H1 (cell line): ENCODE data around the gene TP53RK. TPM values are rescaled to one million over a fixed set of nuclear protein-coding genes. Genes with fewer than 3 reads are reported as not detected.

Source experiments
- CTCF ChIA-PET: fragments of 300-600 bp; sonication (Branson Sonifier 250); formaldehyde crosslinking; loops from one replicate; lab custom pipeline; 2021; ENCODE audit not compliant: partially characterized antibody; lab: Charles Lee
- POLR2A ChIA-PET: fragments of 300-600 bp; sonication (Branson Sonifier 250); formaldehyde crosslinking; loops from one replicate; lab custom pipeline; 2021; ENCODE audit warnings: inconsistent platforms; ENCODE audit not compliant: partially characterized antibody; lab: Charles Lee
- DNase-seq, 2 experiments: peaks; one replicate each; pipeline versions ENCODE4 v3.0.0 to v3.0.0-alpha.2; 2010 to 2022; ENCODE audit warnings: low spot score in 2 of 2, low read depth in 1 of 2, mixed read lengths in 1 of 2
- FAIRE-seq: peaks from 2 replicates; lab custom pipeline; 2011; peaks lifted over from hg19 to GRCh38; lab: Jason Lieb, UNC
- H2AFZ ChIP-seq: 2 replicates; pipeline ENCODE4 v1.8.1; 2012; ENCODE audit warnings: low read length, inconsistent platforms
- H2AK5ac ChIP-seq: 2 replicates; pipeline ENCODE4 v1.6.1; 2013; ENCODE audit warnings: low read depth, low read length
- H2BK120ac ChIP-seq: replicated peaks from 2 replicates; pipeline ENCODE3; 2013; ENCODE audit warnings: low read depth, low read length, inconsistent platforms
- H2BK12ac ChIP-seq: 2 replicates; pipeline ENCODE4 v1.6.1; 2013; ENCODE audit warnings: low read depth, low read length
- H2BK15ac ChIP-seq: 2 replicates; pipeline ENCODE4 v1.6.1; 2013; ENCODE audit warnings: low read length
- H2BK20ac ChIP-seq: 2 replicates; pipeline ENCODE4 v1.6.1; 2013; ENCODE audit warnings: low read length
- H2BK5ac ChIP-seq: 2 replicates; pipeline ENCODE4 v1.6.1; 2013; ENCODE audit warnings: low read depth, low read length
- H3K14ac ChIP-seq: 2 replicates; pipeline ENCODE4 v1.6.1; 2013; ENCODE audit warnings: inconsistent platforms; ENCODE audit not compliant: insufficient read length
- H3K18ac ChIP-seq: 2 replicates; pipeline ENCODE4 v1.6.1; 2013; ENCODE audit warnings: low read length; ENCODE audit errors: extremely low read depth
- H3K23ac ChIP-seq: 2 replicates; pipeline ENCODE4 v1.6.1; 2013; ENCODE audit warnings: inconsistent platforms; ENCODE audit not compliant: insufficient read length
- H3K23me2 ChIP-seq: 2 replicates; pipeline ENCODE4 v1.6.1; 2013; ENCODE audit warnings: low read depth, low read length
- H3K27ac ChIP-seq: 2 replicates; pipeline ENCODE4 v1.6.1; 2011; ENCODE audit warnings: low read depth, low read length, inconsistent platforms
- H3K27me3 ChIP-seq, 4 experiments: replicated peaks in 1 of 4; 1 replicate in 1 of 4; 2 replicates in 3 of 4; pipeline versions ENCODE4 v1.6.1 to v1.8.1; 2011 to 2013; ENCODE audit warnings: low read length in 3 of 4, mild to moderate bottlenecking in 3 of 4, inconsistent platforms in 2 of 4, mixed read lengths in 2 of 4, moderate library complexity in 1 of 4; ENCODE audit not compliant: control insufficient read depth in 3 of 4, insufficient read depth in 3 of 4; ENCODE audit errors: extremely low read depth in 1 of 4
- H3K36me3 ChIP-seq, 4 experiments: 2 replicates each; pipeline versions ENCODE4 v1.6.1 to v1.8.1; 2011 to 2013; ENCODE audit warnings: mild to moderate bottlenecking in 4 of 4, low read length in 3 of 4, moderate library complexity in 2 of 4, control low read depth in 1 of 4, inconsistent platforms in 1 of 4; ENCODE audit not compliant: insufficient read depth in 4 of 4, control insufficient read depth in 2 of 4
- H3K4ac ChIP-seq: replicated peaks from 2 replicates; pipeline ENCODE3; 2013; ENCODE audit warnings: low read length, low read depth, mixed read lengths, inconsistent platforms; ENCODE audit not compliant: insufficient read length
- H3K4me1 ChIP-seq, 4 experiments: replicated peaks in 1 of 4; 1 replicate in 1 of 4; 2 replicates in 3 of 4; pipeline versions ENCODE4 v1.6.1 to v1.8.1; 2011 to 2013; ENCODE audit warnings: low read length in 3 of 4, inconsistent platforms in 2 of 4, mixed read lengths in 1 of 4; ENCODE audit not compliant: insufficient read depth in 4 of 4, control insufficient read depth in 3 of 4
- H3K4me2 ChIP-seq, 2 experiments: 2 replicates each; pipeline versions ENCODE4 v1.6.1 to v1.8.1; 2011 to 2013; ENCODE audit warnings: low read depth in 2 of 2, low read length in 2 of 2, control low read depth in 1 of 2, inconsistent platforms in 1 of 2, mild to moderate bottlenecking in 1 of 2; ENCODE audit not compliant: insufficient read depth in 1 of 2
- H3K4me3 ChIP-seq, 4 experiments: fragments of 200-600, 300-600 bp in 1 of 4; sonication (generic), shearing (Covaris generic), sonication (Bioruptor Twin) in 1 of 4; 2 replicates each; pipeline versions ENCODE4 v1.5.1 to v1.8.1; 2011 to 2016; ENCODE audit warnings: low read length in 4 of 4, low read depth in 3 of 4, control low read depth in 2 of 4, inconsistent platforms in 2 of 4, mild to moderate bottlenecking in 2 of 4, mixed read lengths in 1 of 4, moderate library complexity in 1 of 4; ENCODE audit not compliant: insufficient read depth in 2 of 4; ENCODE audit errors: extremely low read depth in 1 of 4
- H3K56ac ChIP-seq: replicated peaks from 2 replicates; pipeline ENCODE3; 2013; ENCODE audit warnings: low read depth, mild to moderate bottlenecking, mixed read lengths, low read length, inconsistent platforms; ENCODE audit not compliant: insufficient read length
- H3K79me1 ChIP-seq: 2 replicates; pipeline ENCODE4 v1.6.1; 2013; ENCODE audit warnings: low read depth, low read length, control low read depth
- H3K79me2 ChIP-seq, 2 experiments: 2 replicates each; pipeline versions ENCODE4 v1.6.1 to v1.8.1; 2012 to 2013; ENCODE audit warnings: low read length in 2 of 2, mild to moderate bottlenecking in 2 of 2, inconsistent platforms in 1 of 2; ENCODE audit not compliant: insufficient read depth in 2 of 2, control insufficient read depth in 1 of 2
- H3K9ac ChIP-seq, 4 experiments: replicated peaks in 1 of 4; 1 replicate in 1 of 4; 2 replicates in 3 of 4; pipeline versions ENCODE4 v1.6.1 to v1.8.1; 2011 to 2013; ENCODE audit warnings: low read depth in 3 of 4, low read length in 3 of 4, control low read depth in 2 of 4, mild to moderate bottlenecking in 2 of 4, moderate library complexity in 2 of 4, inconsistent platforms in 1 of 4; ENCODE audit errors: extremely low read depth in 1 of 4
- H3K9me3 ChIP-seq, 2 experiments: 2 replicates each; pipeline versions ENCODE4 v1.6.1 to v1.8.1; 2012 to 2013; ENCODE audit warnings: mild to moderate bottlenecking in 2 of 2, moderate library complexity in 2 of 2, control low read depth in 1 of 2, inconsistent platforms in 1 of 2, low read depth in 1 of 2, low read length in 1 of 2, mixed read lengths in 1 of 2; ENCODE audit not compliant: insufficient read depth in 2 of 2
- H4K20me1 ChIP-seq, 2 experiments: replicated peaks in 1 of 2; 2 replicates each; pipeline versions ENCODE3 to v1.8.1; 2011 to 2013; ENCODE audit warnings: inconsistent platforms in 2 of 2, low read length in 2 of 2, mild to moderate bottlenecking in 1 of 2; ENCODE audit not compliant: insufficient read depth in 2 of 2, control insufficient read depth in 1 of 2
- H4K5ac ChIP-seq: 2 replicates; pipeline ENCODE4 v1.6.1; 2013; ENCODE audit warnings: low read length, low read depth, mixed read lengths, inconsistent platforms; ENCODE audit not compliant: insufficient read length
- H4K8ac ChIP-seq: 2 replicates; pipeline ENCODE4 v1.8.0; 2013; ENCODE audit warnings: mild to moderate bottlenecking, moderate library complexity, low read length, inconsistent platforms; ENCODE audit not compliant: insufficient read depth; ENCODE audit errors: extremely low read depth
- H4K91ac ChIP-seq: replicated peaks from 2 replicates; pipeline ENCODE3; 2013; ENCODE audit warnings: low read length, mixed read lengths, inconsistent platforms; ENCODE audit not compliant: insufficient read length
- BACH1 ChIP-seq: IDR thresholded peaks from 2 replicates; pipeline ENCODE4 v1.6.1; 2012; ENCODE audit warnings: low read length, improper control_type of control experiment
- BCL11A ChIP-seq, 2 experiments: IDR thresholded peaks; one replicate each; pipeline ENCODE4 v1.6.1; 2011; ENCODE audit warnings: low read depth in 2 of 2, low read length in 2 of 2, mild to moderate bottlenecking in 2 of 2
- CHD1 ChIP-seq: IDR thresholded peaks from 2 replicates; pipeline ENCODE4 v1.6.1; 2012; ENCODE audit warnings: low read depth, low read length, improper control_type of control experiment
- FOSL1 ChIP-seq: IDR thresholded peaks from 2 replicates; pipeline ENCODE4 v1.6.1; 2011; ENCODE audit warnings: mild to moderate bottlenecking, low read depth, low read length, moderate library complexity; ENCODE audit not compliant: insufficient read depth
- NRF1 ChIP-seq: IDR thresholded peaks from 2 replicates; pipeline ENCODE4 v1.6.1; 2011; ENCODE audit warnings: mild to moderate bottlenecking, low read depth, low read length, improper control_type of control experiment
- RFX5 ChIP-seq: IDR thresholded peaks from 2 replicates; pipeline ENCODE4 v1.6.1; 2011; ENCODE audit warnings: low read depth, low read length, improper control_type of control experiment, borderline replicate concordance
- RXRA ChIP-seq: IDR thresholded peaks from 2 replicates; pipeline ENCODE4 v1.6.1; 2011; ENCODE audit warnings: low read depth, mild to moderate bottlenecking, low read length, moderate library complexity; ENCODE audit not compliant: insufficient read depth
- TAF1 ChIP-seq: IDR thresholded peaks from 2 replicates; pipeline ENCODE4 v1.6.1; 2011; ENCODE audit warnings: mild to moderate bottlenecking, low read depth, low read length
- TBP ChIP-seq: IDR thresholded peaks from 2 replicates; pipeline ENCODE4 v1.6.1; 2011; ENCODE audit warnings: low read depth, low read length, improper control_type of control experiment
- WGBS, 2 experiments: shearing (Covaris generic) in 1 of 2; methylation state at CpG; one replicate each; pipeline versions ENCODE4 v1.1.6 to v1.1.7; 2013 to 2015; ENCODE audit warnings: low lambda C conversion rate in 2 of 2, mixed read lengths in 2 of 2, inconsistent platforms in 1 of 2, low coverage in 1 of 2, missing lambda C conversion rate in 1 of 2; ENCODE audit not compliant: insufficient replicate concordance in 2 of 2, insufficient coverage in 1 of 2, insufficient read length in 1 of 2; ENCODE audit errors: extremely low coverage in 1 of 2, missing lambda C conversion rate in 1 of 2; 5-methylcytosine and 5-hydroxymethylcytosine counted together
- polyA plus RNA-seq, 7 experiments: library from polyadenylated mRNA; depleted of rRNA in 3 of 7; stranded (reverse) in 5 of 7; unstranded in 2 of 7; fragments of >200 nt in 5 of 7; fragments of 200-250 nt in 2 of 7; gene quantifications; 1 replicate in 5 of 7; 2 replicates in 1 of 7; 4 replicates in 1 of 7; pipeline versions ENCODE4 v1.2.1 to v1.2.3, GENCODE V29; 2011 to 2013; ENCODE audit warnings: missing spikeins in 2 of 7, mixed read lengths in 2 of 7
- total RNA-seq: library from RNA; stranded (reverse); fragmentation: NEBNext Ultra II Directional; extraction: Animal tissue kit (Norgen Biotek cat#: 25700); gene quantifications from 2 replicates; pipeline ENCODE4 v1.2.1, GENCODE V29; 2021
- TF ChIP-seq, protein P1 (sequence below): IDR thresholded peaks from 2 replicates; pipeline ENCODE4 v1.6.1; 2012; ENCODE audit warnings: low read length, inconsistent platforms

Gene TP53RK
- total and polyA plus RNA-seq, 2 of the 8 experiments (the other 6 are each of a cell fraction or from before 2014, with no cell fraction given) = 8.5 to 16.3 TPM

DNA sequence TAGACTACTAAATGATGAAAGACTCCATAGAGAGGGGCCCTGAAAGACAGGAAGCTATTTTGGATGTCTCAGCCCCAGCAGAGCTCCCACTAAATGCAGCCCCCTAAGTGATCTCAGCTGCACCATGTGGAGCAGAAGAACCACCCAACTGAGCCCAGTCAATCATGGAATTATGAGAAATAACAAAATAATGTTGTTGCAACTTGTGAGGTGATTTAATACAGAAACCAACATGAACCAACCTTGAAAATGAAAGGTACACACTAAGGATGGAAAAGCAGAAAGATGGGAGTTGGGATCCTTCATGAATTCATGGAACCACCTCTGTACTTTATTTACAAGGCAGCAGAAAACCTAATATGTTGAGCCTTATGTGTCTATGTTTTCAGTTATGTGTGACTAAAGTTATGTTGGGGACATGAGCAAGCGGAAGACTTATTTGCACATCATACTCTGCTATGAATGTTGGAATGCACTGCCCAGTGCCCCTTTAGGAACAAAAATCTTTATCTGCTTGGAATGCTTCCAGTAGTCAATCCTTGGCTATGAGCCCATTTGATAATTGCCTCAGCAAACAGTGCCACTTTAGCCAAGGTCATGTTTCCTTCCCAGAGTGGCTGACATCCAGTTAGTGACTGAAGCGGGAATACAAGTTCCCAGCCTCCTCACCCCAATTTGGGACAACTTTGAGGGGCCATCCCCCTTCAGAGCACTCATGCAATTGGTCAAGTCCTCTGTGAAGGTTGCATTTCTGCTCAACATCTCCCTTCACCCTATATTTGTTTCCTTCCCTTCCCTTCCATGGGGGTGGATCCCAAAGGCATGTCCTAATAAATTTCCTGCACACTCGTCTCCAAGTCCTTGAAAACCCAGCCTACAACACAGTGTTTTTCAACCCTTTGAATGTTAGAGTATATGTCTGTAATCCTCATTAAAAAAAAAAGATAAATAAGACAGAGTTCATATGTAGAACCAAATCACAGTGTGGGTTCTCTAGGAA lies 18.4 kb downstream of the TP53RK start:
- H2BK120ac ChIP-seq = no peak overlapping the region
- no peak overlapping the region for H3K4ac ChIP-seq
- no peak overlapping the region for H3K4me3 ChIP-seq
- ChIA-PET CTCF (interaction anchor here (0.6 to 4.4 kb wide), 9 partner anchors 10 to 466 kb away, joined by 3 to 21 read pairs (median 4); no protein-coding TSS in a partner anchor), POLR2A (interaction anchor here (0.5 to 1.3 kb wide), 2 partner anchors 9 to 104 kb away, joined by 3 to 4 read pairs; no protein-coding TSS in a partner anchor)
- peaks cover 0 to 4% (median 0%) of the 10 kb centered on the region in 4 experiments; a peak in 1 of 8 replicates for H3K36me3 ChIP-seq
- H2BK5ac ChIP-seq = no peak overlapping the region
- H2AK5ac ChIP-seq = no peak overlapping the region
- no peak overlapping the region for H3K4me2 ChIP-seq
- H4K5ac ChIP-seq = no peak overlapping the region
- no peaks in the 10 kb centered on the region for H3K79me1 ChIP-seq
- no peak overlapping the region for H3K23ac ChIP-seq
- no peak overlapping the region for H2BK12ac ChIP-seq
- H4K91ac ChIP-seq = no peak overlapping the region
- H3K79me2 ChIP-seq = peaks cover 0 to 4% of the 10 kb centered on the region in 2 experiments; a peak in 1 of 4 replicates
- WGBS, 2 experiments = 95% methylated on average over 3 of the region's 3 CpGs; no CpG with 5 or more reads in 1 of the 2 experiments
- no peak overlapping the region for H4K8ac ChIP-seq
- peaks cover 6 to 16% of the 10 kb centered on the region in 2 experiments; a peak in 3 of 4 replicates for H3K9me3 ChIP-seq
- no peak overlapping the region for H3K56ac ChIP-seq
- peaks cover 3 to 17% (median 8%) of the 10 kb centered on the region in 4 experiments; a peak in 6 of 7 replicates for H3K4me1 ChIP-seq
- no peak overlapping the region for H3K14ac ChIP-seq
- FAIRE-seq (no peak), DNase-seq (no peak)
- H2BK20ac ChIP-seq = no peak overlapping the region
- no peak overlapping the region for H2BK15ac ChIP-seq
- H3K27ac ChIP-seq = no peak overlapping the region
- H4K20me1 ChIP-seq = no peaks in the 10 kb centered on the region
- no peak overlapping the region for H3K9ac ChIP-seq
- H3K18ac ChIP-seq = no peak overlapping the region
- no peaks in the 10 kb centered on the region; a peak in 2 of 7 replicates for H3K27me3 ChIP-seq
- H3K23me2 ChIP-seq = no peaks in the 10 kb centered on the region
- no peak overlapping the region for H2AFZ ChIP-seq
- TF ChIP-seq RFX5 (no peak), NRF1 (no peak), FOSL1 (no peak), BACH1 (no peak), TAF1 (no peak), CHD1 (no peak), TBP (no peak), BCL11A (IDR thresholded peaks at IDR 0.05; ENCODE audit: low read depth in 2 of 2, low read length in 2 of 2) (no peak), RXRA (no peak)
- TF ChIP-seq, protein P1, sequence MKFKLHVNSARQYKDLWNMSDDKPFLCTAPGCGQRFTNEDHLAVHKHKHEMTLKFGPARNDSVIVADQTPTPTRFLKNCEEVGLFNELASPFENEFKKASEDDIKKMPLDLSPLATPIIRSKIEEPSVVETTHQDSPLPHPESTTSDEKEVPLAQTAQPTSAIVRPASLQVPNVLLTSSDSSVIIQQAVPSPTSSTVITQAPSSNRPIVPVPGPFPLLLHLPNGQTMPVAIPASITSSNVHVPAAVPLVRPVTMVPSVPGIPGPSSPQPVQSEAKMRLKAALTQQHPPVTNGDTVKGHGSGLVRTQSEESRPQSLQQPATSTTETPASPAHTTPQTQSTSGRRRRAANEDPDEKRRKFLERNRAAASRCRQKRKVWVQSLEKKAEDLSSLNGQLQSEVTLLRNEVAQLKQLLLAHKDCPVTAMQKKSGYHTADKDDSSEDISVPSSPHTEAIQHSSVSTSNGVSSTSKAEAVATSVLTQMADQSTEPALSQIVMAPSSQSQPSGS = no peak
